PC-3 (cell line): ENCODE data around the gene TCL1B. TPM values are rescaled to one million over a fixed set of nuclear protein-coding genes. Genes with fewer than 3 reads are reported as not detected.

Source experiments
- ATAC-seq: fragments of 200-7000 bp; cut with Tn5 transposase; 2 replicates; pipeline ENCODE4 v1.9.1; 2020; ENCODE audit warnings: mild to moderate bottlenecking, moderate library complexity
- BruUV-seq: library from RNA; stranded (reverse); fragments of 400-500 nt; replicated peaks from 2 replicates; lab custom pipeline; 2021; lab: Mats Ljungman, UMichigan
- CTCF ChIA-PET: fragments of 300-600 bp; sonication (Branson Sonifier 250); formaldehyde crosslinking; loops from one replicate; lab custom pipeline; 2022; ENCODE audit warnings: antibody characterized with exemption; lab: Charles Lee
- POLR2A ChIA-PET: fragments of 300-600 bp; sonication (Branson Sonifier 250); formaldehyde crosslinking; loops from one replicate; lab custom pipeline; 2022; ENCODE audit warnings: antibody characterized with exemption; ENCODE audit not compliant: unreplicated experiment; lab: Charles Lee
- DNase-seq: peaks from one replicate; pipeline ENCODE4 v3.0.0-alpha.2; 2015
- H2AFZ ChIP-seq: fragments of 300-600 bp; sonication (generic); 2 replicates; pipeline ENCODE4 v1.6.0; 2016; ENCODE audit warnings: antibody characterized with exemption, low read length
- H3F3A ChIP-seq: fragments of 300-600 bp; sonication (generic); one replicate; pipeline ENCODE4 v1.6.0; 2017; ENCODE audit warnings: antibody characterized with exemption, low read length, control low read depth, mild to moderate bottlenecking; ENCODE audit not compliant: unreplicated experiment
- H3K27ac ChIP-seq: fragments of 300-600 bp; sonication (generic); 2 replicates; pipeline ENCODE4 v1.5.1; 2016; ENCODE audit warnings: mild to moderate bottlenecking, low read length
- H3K27me3 ChIP-seq: fragments of 300-600 bp; sonication (generic); 2 replicates; pipeline ENCODE4 v1.6.1; 2016; ENCODE audit warnings: low read length, mixed read lengths
- H3K36me3 ChIP-seq: fragments of 300-600 bp; sonication (generic); 2 replicates; pipeline ENCODE4 v1.6.1; 2016; ENCODE audit warnings: low read depth, mixed run types, low read length, mixed read lengths
- H3K4me1 ChIP-seq: fragments of 300-600 bp; sonication (generic); 2 replicates; pipeline ENCODE4 v1.5.1; 2016; ENCODE audit warnings: low read length; ENCODE audit not compliant: insufficient read depth
- H3K4me2 ChIP-seq: fragments of 300-600 bp; sonication (generic); 2 replicates; pipeline ENCODE4 v1.6.0; 2016; ENCODE audit warnings: low read length
- H3K4me3 ChIP-seq: fragments of 300-600 bp; sonication (generic); 2 replicates; pipeline ENCODE4 v1.5.1; 2016; ENCODE audit warnings: mild to moderate bottlenecking, low read length, mixed read lengths
- H3K79me2 ChIP-seq: fragments of 300-600 bp; sonication (generic); 2 replicates; pipeline ENCODE4 v1.6.1; 2017; ENCODE audit warnings: low read length, mixed read lengths
- H3K9ac ChIP-seq: fragments of 300-600 bp; sonication (generic); 2 replicates; pipeline ENCODE4 v1.6.0; 2016; ENCODE audit warnings: mild to moderate bottlenecking, low read length
- H3K9me2 ChIP-seq: fragments of 300-600 bp; sonication (generic); replicated peaks from 2 replicates; pipeline ENCODE4 v1.6.1; 2016; ENCODE audit warnings: mixed run types, low read length, mixed read lengths
- H3K9me3 ChIP-seq: fragments of 300-600 bp; sonication (generic); 2 replicates; pipeline ENCODE4 v1.6.1; 2016; ENCODE audit warnings: low read length, mixed read lengths
- H4K20me1 ChIP-seq: fragments of 300-600 bp; sonication (generic); 2 replicates; pipeline ENCODE4 v1.6.1; 2016; ENCODE audit warnings: low read length, mixed read lengths
- EZH2 ChIP-seq: fragments of 300-600 bp; sonication (generic); IDR thresholded peaks from one replicate; pipeline ENCODE4 v1.6.1; 2017; ENCODE audit warnings: antibody characterized with exemption, mild to moderate bottlenecking, low read length; ENCODE audit not compliant: unreplicated experiment
- EZH2phosphoT487 ChIP-seq: fragments of 300-600 bp; sonication (generic); IDR thresholded peaks from 2 replicates; pipeline ENCODE4 v1.6.1; 2018; ENCODE audit warnings: mild to moderate bottlenecking, antibody characterized with exemption, low read length, borderline replicate concordance
- intact Hi-C: fragments of 100-400 bp; cut with micrococcal nuclease; formaldehyde crosslinking; loops from 2 replicates; pipeline ENCODE4 v1.9.0; 2023
- total RNA-seq: library from RNA; depleted of rRNA; stranded (reverse); fragments of >200 nt; gene quantifications from 2 replicates; pipeline ENCODE4 v1.2.3, GENCODE V29; 2014
- TF ChIP-seq, protein P1 (sequence below): fragments of 300-600 bp; sonication (generic); conservative IDR thresholded peaks from 2 replicates; pipeline ENCODE4 v1.5.1; 2017; ENCODE audit warnings: antibody characterized with exemption, low read depth, mild to moderate bottlenecking, low read length

The TCL1B gene
- total RNA-seq, 1 experiment from 2014 or later, result not detected

DNA sequence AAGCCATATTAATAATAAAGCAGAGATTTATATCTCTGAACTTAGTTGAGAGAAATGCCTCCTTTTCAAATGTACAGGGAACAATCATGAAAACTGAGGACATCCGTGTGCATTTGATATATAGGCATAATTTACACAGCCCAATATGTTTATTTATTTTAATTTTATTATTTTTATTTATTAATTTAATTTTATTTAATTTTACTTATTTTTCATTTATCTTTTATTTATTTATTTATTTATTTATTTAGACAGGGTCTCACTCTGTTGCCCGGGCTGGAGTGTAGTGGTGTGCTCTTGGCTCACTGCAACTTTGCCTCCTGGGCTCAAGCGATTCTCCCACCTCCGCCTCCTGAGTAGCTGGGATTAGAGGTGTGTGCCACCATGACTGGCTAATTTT is 19.3 kb downstream of the TCL1B start:
- no peaks in the 10 kb centered on the region for H3K9me3 ChIP-seq
- H3K9me2 ChIP-seq, result no peaks in the 10 kb centered on the region
- no peak overlapping the region for H3K4me2 ChIP-seq
- TF ChIP-seq EZH2 (no peak), EZH2phosphoT487 (no peak)
- TF ChIP-seq, protein P1, sequence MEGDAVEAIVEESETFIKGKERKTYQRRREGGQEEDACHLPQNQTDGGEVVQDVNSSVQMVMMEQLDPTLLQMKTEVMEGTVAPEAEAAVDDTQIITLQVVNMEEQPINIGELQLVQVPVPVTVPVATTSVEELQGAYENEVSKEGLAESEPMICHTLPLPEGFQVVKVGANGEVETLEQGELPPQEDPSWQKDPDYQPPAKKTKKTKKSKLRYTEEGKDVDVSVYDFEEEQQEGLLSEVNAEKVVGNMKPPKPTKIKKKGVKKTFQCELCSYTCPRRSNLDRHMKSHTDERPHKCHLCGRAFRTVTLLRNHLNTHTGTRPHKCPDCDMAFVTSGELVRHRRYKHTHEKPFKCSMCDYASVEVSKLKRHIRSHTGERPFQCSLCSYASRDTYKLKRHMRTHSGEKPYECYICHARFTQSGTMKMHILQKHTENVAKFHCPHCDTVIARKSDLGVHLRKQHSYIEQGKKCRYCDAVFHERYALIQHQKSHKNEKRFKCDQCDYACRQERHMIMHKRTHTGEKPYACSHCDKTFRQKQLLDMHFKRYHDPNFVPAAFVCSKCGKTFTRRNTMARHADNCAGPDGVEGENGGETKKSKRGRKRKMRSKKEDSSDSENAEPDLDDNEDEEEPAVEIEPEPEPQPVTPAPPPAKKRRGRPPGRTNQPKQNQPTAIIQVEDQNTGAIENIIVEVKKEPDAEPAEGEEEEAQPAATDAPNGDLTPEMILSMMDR, result no peak
- H3K4me1 ChIP-seq, result no peaks in the 10 kb centered on the region
- no peak overlapping the region for H2AFZ ChIP-seq
- ChIA-PET POLR2A (no interaction called here), CTCF (no interaction called here)
- H3K27me3 ChIP-seq, result peaks cover 53% of the 10 kb centered on the region
- H3K27ac ChIP-seq, result no peak overlapping the region
- H3K4me3 ChIP-seq, result no peak overlapping the region
- no peaks in the 10 kb centered on the region for H3K79me2 ChIP-seq
- no peaks in the 10 kb centered on the region for H4K20me1 ChIP-seq
- ATAC-seq (no peak), DNase-seq (no peak)
- H3K36me3 ChIP-seq, result no peaks in the 10 kb centered on the region
- H3F3A ChIP-seq, result no peaks in the 10 kb centered on the region
- intact Hi-C loops, result no loop called here
- BruUV-seq, result no TSS peak
- H3K9ac ChIP-seq, result no peak overlapping the region

DNA sequence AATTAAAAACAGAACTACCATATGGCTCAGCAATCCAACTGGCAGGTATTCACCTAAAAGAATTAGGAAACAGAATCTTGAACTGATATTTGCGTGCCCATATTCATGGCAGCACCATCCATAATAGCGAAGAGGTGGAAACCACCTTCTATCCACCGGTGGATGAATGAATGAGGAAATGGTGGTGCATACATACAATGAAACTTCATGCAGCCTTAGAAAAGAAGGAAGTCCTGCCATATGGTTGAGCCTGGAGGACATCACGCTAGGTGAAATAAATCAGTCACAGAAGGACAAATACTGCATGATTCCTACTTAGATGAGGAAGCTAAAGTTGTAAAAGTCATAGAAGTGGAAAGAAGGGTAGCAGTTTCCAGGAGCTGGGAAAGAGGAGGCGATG is 21.1 kb downstream of the TCL1B start:
- CTCF ChIA-PET, result no interaction called here
- TF ChIP-seq, protein P1, result no peak
- TF ChIP-seq EZH2 (no peak), EZH2phosphoT487 (no peak)
- no peaks in the 10 kb centered on the region for H3K9me3 ChIP-seq
- H3K9ac ChIP-seq, result no peak overlapping the region
- POLR2A ChIA-PET, result no interaction called here
- H4K20me1 ChIP-seq, result no peaks in the 10 kb centered on the region
- DNase-seq, result no peak
- H3K4me2 ChIP-seq, result no peak overlapping the region
- H2AFZ ChIP-seq, result no peak overlapping the region
- no TSS peak for BruUV-seq
- no peak overlapping the region for H3K4me3 ChIP-seq
- H3K79me2 ChIP-seq, result no peaks in the 10 kb centered on the region
- no peaks in the 10 kb centered on the region for H3K36me3 ChIP-seq
- peaks cover 61% of the 10 kb centered on the region for H3K27me3 ChIP-seq
- no peak for ATAC-seq
- no peaks in the 10 kb centered on the region for H3K9me2 ChIP-seq
- no peaks in the 10 kb centered on the region for H3F3A ChIP-seq
- no peaks in the 10 kb centered on the region for H3K4me1 ChIP-seq
- no peak overlapping the region for H3K27ac ChIP-seq
- intact Hi-C loops, result no loop called here

DNA sequence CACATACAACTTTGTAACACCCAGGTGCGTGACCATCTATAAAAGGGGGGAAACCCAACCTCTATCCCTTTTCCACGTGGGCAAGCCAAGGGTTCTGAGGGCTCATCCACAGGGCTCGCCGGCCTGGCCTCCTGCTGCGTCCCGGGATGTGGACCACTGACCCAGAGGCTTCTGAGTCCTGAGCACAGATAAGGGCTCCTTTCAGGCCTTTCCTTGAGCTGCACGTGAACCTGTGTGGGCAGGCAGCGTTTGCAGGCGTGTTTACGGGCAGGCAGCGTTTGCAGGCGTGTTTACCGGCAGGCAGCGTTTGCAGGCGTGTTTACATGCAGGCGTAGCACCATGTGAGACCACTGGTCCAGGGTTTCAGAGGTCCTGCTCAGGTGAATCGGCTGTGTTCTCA is 23.9 kb downstream of the TCL1B start:
- no peaks in the 10 kb centered on the region for H3K9me3 ChIP-seq
- no TSS peak for BruUV-seq
- ChIA-PET POLR2A (no interaction called here), CTCF (no interaction called here)
- H3K9me2 ChIP-seq, result no peaks in the 10 kb centered on the region
- H3K4me2 ChIP-seq, result no peak overlapping the region
- intact Hi-C loops, result no loop called here
- no peak overlapping the region for H3K9ac ChIP-seq
- no peaks in the 10 kb centered on the region for H3K79me2 ChIP-seq
- ATAC-seq, result no peak
- peaks cover 58% of the 10 kb centered on the region for H3K27me3 ChIP-seq
- no peaks in the 10 kb centered on the region for H3F3A ChIP-seq
- no peak overlapping the region for H3K4me3 ChIP-seq
- H3K27ac ChIP-seq, result no peak overlapping the region
- TF ChIP-seq, protein P1, result no peak
- H2AFZ ChIP-seq, result no peak overlapping the region
- no peaks in the 10 kb centered on the region for H4K20me1 ChIP-seq
- H3K36me3 ChIP-seq, result no peaks in the 10 kb centered on the region
- no peak for DNase-seq
- H3K4me1 ChIP-seq, result no peaks in the 10 kb centered on the region
